Natural killer cell (primary cell): ENCODE measurements around the gene MAG. TPM values are rescaled to one million over a fixed set of nuclear protein-coding genes. Genes with fewer than 3 reads are reported as not detected.

ENCODE experiments used
- ATAC-seq, 3 donors: fragments of 150-1000 bp in 2 of 3; fragments of 200-7000 bp in 1 of 3; cut with Tn5 transposase; 1 replicate in 1 of 3; 2 replicates in 2 of 3; pipeline ENCODE4 v1.10.0; 2021; ENCODE audit warnings: mild to moderate bottlenecking in 2 of 3, moderate library complexity in 2 of 3
- DNase-seq, 2 donors: peaks; one replicate each; pipeline versions ENCODE4 v3.0.0 to v3.0.0-alpha.2; 2013 to 2021; ENCODE audit warnings: mixed read lengths in 1 of 2
- H3K27ac ChIP-seq: one replicate; pipeline ENCODE4 v1.5.1; 2013; ENCODE audit warnings: mild to moderate bottlenecking, low read length
- H3K27me3 ChIP-seq: one replicate; pipeline ENCODE4 v1.6.1; 2013; ENCODE audit warnings: low read length; ENCODE audit not compliant: control insufficient read depth, insufficient read depth
- H3K36me3 ChIP-seq: one replicate; pipeline ENCODE4 v1.6.1; 2013; ENCODE audit warnings: low read length; ENCODE audit not compliant: control insufficient read depth, insufficient read depth
- H3K4me1 ChIP-seq: one replicate; pipeline ENCODE4 v1.6.1; 2013; ENCODE audit warnings: low read length; ENCODE audit not compliant: control insufficient read depth, insufficient read depth
- H3K4me3 ChIP-seq: one replicate; pipeline ENCODE4 v1.5.1; 2013; ENCODE audit warnings: low read length
- H3K9me3 ChIP-seq: one replicate; pipeline ENCODE4 v1.6.1; 2013; ENCODE audit warnings: low read length; ENCODE audit not compliant: control insufficient read depth, insufficient read depth
- H3K27ac Mint-ChIP-seq, 2 donors: one replicate each; pipeline ENCODE4 v1.8.0; 2022; ENCODE audit warnings: mild to moderate bottlenecking in 2 of 2, mixed read lengths in 2 of 2, moderate library complexity in 1 of 2
- H3K27me3 Mint-ChIP-seq, 2 donors: one replicate each; pipeline ENCODE4 v1.8.0; 2022; ENCODE audit warnings: low read depth in 2 of 2, mixed read lengths in 2 of 2
- H3K36me3 Mint-ChIP-seq: one replicate; pipeline ENCODE4 v1.8.0; 2022; ENCODE audit warnings: mixed read lengths
- H3K4me1 Mint-ChIP-seq, 2 donors: one replicate each; pipeline ENCODE4 v1.8.0; 2022; ENCODE audit warnings: mixed read lengths in 2 of 2
- H3K4me3 Mint-ChIP-seq: one replicate; pipeline ENCODE4 v1.8.0; 2022; ENCODE audit warnings: mild to moderate bottlenecking, moderate library complexity, mixed read lengths
- H3K9me3 Mint-ChIP-seq, 2 donors: one replicate each; pipeline ENCODE4 v1.8.0; 2022; ENCODE audit warnings: mixed read lengths in 2 of 2
- CTCF ChIP-seq: fragments of 200-600 bp; IDR thresholded peaks from one replicate; pipeline ENCODE4 v1.8.0; 2022; ENCODE audit warnings: antibody characterized with exemption
- WGBS: methylation state at CpG from one replicate; pipeline ENCODE4 v1.1.7; 2013; ENCODE audit warnings: missing lambda C conversion rate; ENCODE audit not compliant: insufficient coverage; 5-methylcytosine and 5-hydroxymethylcytosine counted together
- intact Hi-C: fragments of 100-400 bp; cut with micrococcal nuclease; formaldehyde crosslinking; loops from one replicate; pipeline ENCODE4 v1.14.2; 2022
- total RNA-seq, 4 donors: library from RNA; stranded (reverse); fragments of 120-200 nt in 1 of 4; gene quantifications; one replicate each; pipeline versions ENCODE4 v1.2.3 to v1.2.4, GENCODE V29; 2013 to 2022

The MAG gene
- total RNA-seq, 3 donors from 2014 or later (not counting 1 experiment from before 2014, with no cell fraction given), result not detected

GRCh38 chr19:35309481-35310279 lies 17.7 kb downstream of the MAG start:
- H3K9me3 Mint-ChIP-seq, result no peaks in the 10 kb centered on the region
- Histone ChIP-seq H3K36me3 (no peaks in the 10 kb centered on the region), H3K9me3 (no peaks in the 10 kb centered on the region), H3K27me3 (no peaks in the 10 kb centered on the region), H3K27ac (no peak overlapping the region), H3K4me1 (peaks cover 9% of the 10 kb centered on the region), H3K4me3 (no peak overlapping the region)
- H3K27ac Mint-ChIP-seq, result no peak overlapping the region
- intact Hi-C loops, result no loop called here
- H3K36me3 Mint-ChIP-seq, result no peaks in the 10 kb centered on the region
- H3K4me3 Mint-ChIP-seq, result no peak overlapping the region
- 92% methylated on average over 47 of the region's 47 CpGs for WGBS
- DNase-seq (no peak), ATAC-seq (no peak)
- peaks cover 0 to 8% of the 10 kb centered on the region in 2 donors for H3K27me3 Mint-ChIP-seq
- H3K4me1 Mint-ChIP-seq, result no peaks in the 10 kb centered on the region
- TF ChIP-seq CTCF, result no peak

- Mint-ChIP-seq H3K27me3 (peaks cover 0 to 8% of the 10 kb centered on the region in 2 donors), H3K4me3 (no peak overlapping the region), H3K36me3 (no peaks in the 10 kb centered on the region), H3K9me3 (no peaks in the 10 kb centered on the region), H3K4me1 (no peaks in the 10 kb centered on the region), H3K27ac (no peak overlapping the region)
- Histone ChIP-seq H3K27me3 (no peaks in the 10 kb centered on the region), H3K36me3 (no peaks in the 10 kb centered on the region), H3K4me1 (peaks cover 9% of the 10 kb centered on the region), H3K4me3 (no peak overlapping the region), H3K27ac (no peak overlapping the region), H3K9me3 (no peaks in the 10 kb centered on the region)
- no peak for ATAC-seq
- no peak for TF ChIP-seq CTCF
- intact Hi-C loops, result no loop called here
- WGBS, result 35% methylated on average over 12 of the region's 12 CpGs
- DNase-seq, result no peak
These were observed 18.4 kb downstream of the MAG start for GRCh38 chr19:35310331-35310730.

GRCh38 chr19:35310811-35311465 lies 19.0 kb downstream of the MAG start:
- Mint-ChIP-seq H3K36me3 (no peaks in the 10 kb centered on the region), H3K27me3 (peaks cover 0 to 8% of the 10 kb centered on the region in 2 donors), H3K9me3 (no peaks in the 10 kb centered on the region), H3K4me1 (no peaks in the 10 kb centered on the region), H3K4me3 (no peak overlapping the region), H3K27ac (no peak overlapping the region)
- Histone ChIP-seq H3K9me3 (no peaks in the 10 kb centered on the region), H3K36me3 (no peaks in the 10 kb centered on the region), H3K4me3 (no peak overlapping the region), H3K27me3 (no peaks in the 10 kb centered on the region), H3K4me1 (peaks cover 9% of the 10 kb centered on the region), H3K27ac (no peak overlapping the region)
- ATAC-seq (no peak), DNase-seq (no peak)
- TF ChIP-seq CTCF, result no peak
- 87% methylated on average over 9 of the region's 10 CpGs for WGBS
- intact Hi-C loops, result no loop called here
